Left ventricle myocardium inferior (tissue), 1 donor: ENCODE measurements around the gene LRRC61. TPM values are rescaled to one million over a fixed set of nuclear protein-coding genes. Genes with fewer than 3 reads are reported as not detected.
A peak's percentile ranks its signal among the peaks of the same experiment; 100 is the strongest.

Experiments used
- DNase-seq: peaks from one replicate; pipeline ENCODE4 v3.0.0-alpha.2; 2020
- H3K27ac ChIP-seq: fragments of 200-600 bp; replicated peaks from 2 replicates; pipeline ENCODE4 v1.8.0; 2021
- H3K27me3 ChIP-seq: fragments of 200-600 bp; 2 replicates; pipeline ENCODE4 v1.8.0; 2021; ENCODE audit warnings: low read depth
- H3K36me3 ChIP-seq: fragments of 200-600 bp; 2 replicates; pipeline ENCODE4 v1.8.0; 2021
- H3K4me1 ChIP-seq: fragments of 200-600 bp; 2 replicates; pipeline ENCODE4 v1.8.0; 2021
- H3K4me3 ChIP-seq: fragments of 200-600 bp; 2 replicates; pipeline ENCODE4 v1.8.0; 2021; ENCODE audit warnings: mild to moderate bottlenecking, moderate library complexity
- H3K9me3 ChIP-seq: fragments of 200-600 bp; replicated peaks from 2 replicates; pipeline ENCODE4 v1.8.0; 2021
- CTCF ChIP-seq: fragments of 200-600 bp; IDR thresholded peaks from 2 replicates; pipeline ENCODE4 v1.8.0; 2021; ENCODE audit warnings: antibody characterized with exemption, mild to moderate bottlenecking, borderline replicate concordance
- intact Hi-C: fragments of 100-400 bp; cut with micrococcal nuclease; formaldehyde crosslinking; loops from one replicate; pipeline ENCODE4 v1.11.0; 2022
- total RNA-seq: library from RNA; stranded (reverse); fragmentation: NEBNext Ultra II Directional; extraction: Animal tissue kit (Norgen Biotek cat#: 25700); gene quantifications from one replicate; pipeline ENCODE4 v1.2.1, GENCODE V29; 2021
- donor health status: DM: no; HTN: yes; CAD: no; lungs with severe emphysema.

Gene LRRC61
- total RNA-seq, 1 donor from 2014 or later: 4.3 TPM

DNA sequence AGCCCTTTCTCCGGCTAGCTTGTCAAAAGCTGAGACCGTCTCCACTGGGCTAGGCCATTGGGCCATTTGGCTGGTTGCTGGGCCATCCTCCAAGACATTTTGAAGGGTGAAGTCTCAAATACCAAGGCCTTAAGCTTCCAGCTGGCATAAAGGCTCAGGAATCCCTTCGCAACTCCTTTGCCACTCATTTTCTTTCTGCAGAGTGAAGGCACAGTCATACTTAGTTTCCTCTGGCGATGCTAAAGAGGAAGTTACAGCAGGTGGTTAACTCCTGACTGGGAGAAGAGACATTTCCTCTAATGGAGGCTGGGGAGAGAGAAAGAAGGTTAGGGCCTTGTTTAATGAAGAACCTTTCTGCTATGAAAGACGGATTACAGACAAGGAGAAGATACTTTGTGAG lies 40.7 kb downstream of the LRRC61 start:
- Histone ChIP-seq H3K4me1 (peaks cover 26% of the 10 kb centered on the region), H3K9me3 (no peaks in the 10 kb centered on the region), H3K36me3 (no peaks in the 10 kb centered on the region), H3K27me3 (no peaks in the 10 kb centered on the region), H3K27ac (no peak overlapping the region), H3K4me3 (no peak overlapping the region)
- intact Hi-C loops: no loop called here
- no peak for TF ChIP-seq CTCF
- DNase-seq: no peak

DNA sequence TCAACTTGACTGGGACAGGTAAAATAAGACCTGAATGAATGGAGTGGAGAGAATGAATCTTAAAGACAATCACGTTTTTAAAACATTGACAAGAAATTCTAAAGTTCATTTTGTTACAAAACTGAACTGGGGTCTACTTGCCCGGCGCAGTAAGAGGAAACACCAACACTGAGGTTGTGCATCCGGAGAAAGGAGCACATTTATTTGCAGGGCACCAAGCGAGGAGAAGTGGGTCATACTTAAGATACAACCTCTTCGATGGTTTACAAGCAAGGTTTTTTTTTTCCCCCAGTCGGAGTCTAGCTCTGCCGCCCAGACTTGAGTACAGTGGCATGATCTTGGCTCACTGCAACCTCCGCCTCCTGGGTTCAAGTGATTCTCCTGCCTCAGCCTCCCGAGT lies 42.0 kb downstream of the LRRC61 start:
- Histone ChIP-seq H3K9me3 (no peaks in the 10 kb centered on the region), H3K36me3 (peaks cover 3% of the 10 kb centered on the region), H3K27me3 (no peaks in the 10 kb centered on the region), H3K27ac (no peak overlapping the region), H3K4me3 (no peak overlapping the region), H3K4me1 (peaks cover 40% of the 10 kb centered on the region)
- TF ChIP-seq CTCF: no peak
- DNase-seq: no peak
- intact Hi-C loops: no loop called here

GRCh38 chr7:150365673-150366398 lies 42.7 kb downstream of the LRRC61 start:
- H3K36me3 ChIP-seq: peaks cover 10% of the 10 kb centered on the region
- TF ChIP-seq CTCF: no peak
- H3K9me3 ChIP-seq: no peaks in the 10 kb centered on the region
- peaks cover 46% of the 10 kb centered on the region for H3K4me1 ChIP-seq
- intact Hi-C loops: no loop called here
- no peak for DNase-seq
- H3K4me3 ChIP-seq: no peak overlapping the region
- H3K27ac ChIP-seq: no peak overlapping the region
- H3K27me3 ChIP-seq: no peaks in the 10 kb centered on the region

DNA sequence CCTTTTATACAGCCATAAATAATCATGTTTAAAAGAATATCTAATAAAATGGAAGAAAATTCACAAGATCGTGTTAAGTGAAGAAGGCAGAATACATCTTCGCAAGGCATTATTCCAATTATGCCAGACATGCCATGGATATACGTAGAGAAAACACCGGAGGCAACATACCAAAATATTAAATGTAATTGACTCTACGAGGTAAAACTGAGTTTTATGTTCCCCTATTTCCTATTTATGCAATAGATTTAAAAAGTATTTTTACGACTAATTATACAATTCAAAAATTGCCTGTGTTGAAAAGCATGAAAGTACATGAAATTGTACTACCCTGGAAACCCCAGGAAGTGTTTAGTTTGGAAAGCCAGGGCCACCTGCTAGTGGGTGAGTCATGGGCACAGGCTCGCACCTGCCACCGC lies 44.5 kb downstream of the LRRC61 start:
- peaks cover 26% of the 10 kb centered on the region for H3K36me3 ChIP-seq
- peaks cover 51% of the 10 kb centered on the region for H3K4me1 ChIP-seq
- no peaks in the 10 kb centered on the region for H3K9me3 ChIP-seq
- no peaks in the 10 kb centered on the region for H3K27me3 ChIP-seq
- no peak for DNase-seq
- no peak for TF ChIP-seq CTCF
- intact Hi-C loops: no loop called here
- peak overlapping the region; percentile 96 for H3K4me3 ChIP-seq
- H3K27ac ChIP-seq: peak overlapping the region; percentile 97

DNA sequence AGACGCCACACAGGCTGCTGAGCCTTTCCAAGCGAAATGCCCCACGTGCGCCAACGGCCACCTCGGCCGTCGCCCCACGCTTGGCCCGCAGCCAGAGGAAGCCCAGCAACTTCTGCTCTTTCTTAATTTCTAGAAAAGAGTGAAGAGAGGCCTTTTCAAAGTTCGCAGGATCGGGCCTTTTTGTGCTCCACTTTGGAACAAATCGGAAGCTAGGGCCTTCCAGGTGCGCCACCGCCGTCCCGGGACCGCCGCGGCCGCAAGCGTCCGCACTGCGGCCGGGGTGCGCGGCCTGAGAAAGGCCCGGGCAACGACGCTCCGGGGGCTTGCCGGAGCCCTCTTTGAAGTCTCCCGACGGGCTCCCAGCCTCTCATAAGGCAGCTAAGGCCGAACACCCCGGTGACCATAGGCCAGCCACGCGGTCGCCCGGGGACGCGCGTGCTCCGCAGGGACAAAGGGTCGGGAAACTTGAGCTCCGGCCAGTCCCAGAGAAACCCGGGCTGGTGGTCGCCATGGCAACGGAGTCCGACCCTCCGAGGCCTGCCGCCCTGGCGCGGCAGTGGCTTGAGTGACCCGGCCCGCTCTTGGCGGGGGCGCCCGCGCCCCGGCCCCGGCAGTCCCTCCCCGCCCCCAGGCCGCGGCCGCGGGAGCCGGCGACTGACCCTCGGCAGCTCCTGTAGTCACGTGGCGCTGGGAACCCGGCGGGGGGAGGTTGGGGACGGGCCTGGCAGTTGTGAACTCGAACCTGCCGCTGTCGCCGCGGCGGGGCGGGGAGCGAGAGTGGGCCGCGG lies 45.1 kb downstream of the LRRC61 start, which contains the start of gene REPIN1:
REPIN1 (plus strand) TSS at position 727 of the 788 bp plus-strand sequence. CDS start 890 bp downstream, outside the sequence.
- H3K9me3 ChIP-seq: no peaks in the 10 kb centered on the region
- H3K27me3 ChIP-seq: no peaks in the 10 kb centered on the region
- no peak for TF ChIP-seq CTCF
- intact Hi-C loops: no loop called here
- peak within 1 kb of the TSS; percentile 96 for H3K4me3 ChIP-seq
- H3K27ac ChIP-seq: peak within 1 kb of the TSS; percentile 97
- peak; percentile 95 for DNase-seq
- peaks cover 57% of the 10 kb centered on the region for H3K4me1 ChIP-seq
- peaks cover 31% of the 10 kb centered on the region for H3K36me3 ChIP-seq
